Panc1 (cell line): Measurements from ENCODE around the gene KAZN. TPM values are rescaled to one million over a fixed set of nuclear protein-coding genes. Genes with fewer than 3 reads are reported as not detected.

Experiments used
- ATAC-seq: fragments of 200-7000 bp; cut with Tn5 transposase; 2 replicates; pipeline ENCODE4 v1.9.1; 2020; ENCODE audit warnings: mild to moderate bottlenecking, moderate library complexity
- BruUV-seq: library from RNA; stranded (reverse); fragments of 400-500 nt; replicated peaks from 2 replicates; lab custom pipeline; 2021; lab: Mats Ljungman, UMichigan
- CTCF ChIA-PET: fragments of 300-600 bp; sonication (Branson Sonifier 250); formaldehyde crosslinking; loops from one replicate; lab custom pipeline; 2022; ENCODE audit warnings: antibody characterized with exemption; lab: Charles Lee
- POLR2A ChIA-PET: fragments of 300-600 bp; sonication (Branson Sonifier 250); formaldehyde crosslinking; loops from one replicate; lab custom pipeline; 2022; ENCODE audit warnings: antibody characterized with exemption; lab: Charles Lee
- DNase-seq: peaks from one replicate; pipeline ENCODE4 v3.0.0-alpha.2; 2010; ENCODE audit warnings: low read depth, low spot score
- H3K27ac ChIP-seq: 2 replicates; pipeline ENCODE4 v1.5.1; 2011; ENCODE audit warnings: mild to moderate bottlenecking, low read length, inconsistent platforms
- H3K27me3 ChIP-seq: fragments of 200-500 bp; sonication (Bioruptor generic); 2 replicates; pipeline ENCODE4 v1.6.0; 2014; ENCODE audit warnings: low read length, inconsistent platforms; ENCODE audit not compliant: control insufficient read depth, insufficient read depth
- H3K36me3 ChIP-seq: fragments of 200-500 bp; sonication (Bioruptor generic); 2 replicates; pipeline ENCODE4 v1.5.1; 2014; ENCODE audit warnings: inconsistent platforms, mild to moderate bottlenecking, low read length, moderate library complexity; ENCODE audit not compliant: control insufficient read depth, insufficient read depth
- H3K4me1 ChIP-seq: 2 replicates; pipeline ENCODE4 v1.5.1; 2011; ENCODE audit warnings: inconsistent platforms, mild to moderate bottlenecking, low read length, moderate library complexity; ENCODE audit not compliant: control insufficient read depth, insufficient read depth
- H3K4me3 ChIP-seq, 2 experiments: 2 replicates each; pipeline ENCODE4 v1.5.1; 2011 to 2012; ENCODE audit warnings: low read depth in 2 of 2, low read length in 2 of 2, mild to moderate bottlenecking in 2 of 2, inconsistent platforms in 1 of 2, moderate library complexity in 1 of 2
- H3K9me3 ChIP-seq: fragments of 200-500 bp; sonication (Bioruptor generic); 2 replicates; pipeline ENCODE4 v1.5.1; 2014; ENCODE audit warnings: low read depth, mild to moderate bottlenecking, inconsistent platforms, low read length, moderate library complexity; ENCODE audit not compliant: control insufficient read depth, insufficient read depth
- POLR2AphosphoS5 ChIP-seq: IDR thresholded peaks from 2 replicates; pipeline ENCODE4 v1.6.1; 2012; ENCODE audit warnings: mild to moderate bottlenecking, low read depth, low read length, moderate library complexity
- REST ChIP-seq, 2 experiments: IDR thresholded peaks; 2 replicates each; pipeline ENCODE4 v1.6.1; 2011 to 2012; ENCODE audit warnings: low read depth in 2 of 2, control low read depth in 1 of 2, low read length in 1 of 2, mild to moderate bottlenecking in 1 of 2, moderate library complexity in 1 of 2; ENCODE audit not compliant: insufficient read depth in 1 of 2
- SIN3A ChIP-seq: IDR thresholded peaks from 2 replicates; pipeline ENCODE4 v1.6.1; 2012; ENCODE audit warnings: low read depth, mild to moderate bottlenecking, low read length, moderate library complexity, borderline replicate concordance; ENCODE audit not compliant: insufficient read depth
- TCF7L2 ChIP-seq: IDR thresholded peaks from 2 replicates; pipeline ENCODE4 v1.6.1; 2011; ENCODE audit warnings: mild to moderate bottlenecking, low read depth, low read length, inconsistent platforms
- in situ Hi-C: cut with HindIII; loops from 2 replicates; pipeline ENCODE4 v1.10.0; 2016; ENCODE audit warnings: low sequenced_read_pairs, low pct_unique_long_range_greater_than_20kb
- intact Hi-C: fragments of 100-400 bp; cut with micrococcal nuclease; formaldehyde crosslinking; loops from one replicate; pipeline ENCODE4 v1.10.0; 2022; ENCODE audit not compliant: unreplicated experiment
- total RNA-seq: library from RNA; stranded (reverse); gene quantifications from one replicate; pipeline ENCODE4 v1.2.1, GENCODE V29; 2021; ENCODE audit not compliant: unreplicated experiment
- TF ChIP-seq, protein P1 (sequence below): fragments of 450-650 bp; IDR thresholded peaks from 2 replicates; pipeline ENCODE4 v1.5.1; 2017; ENCODE audit warnings: mild to moderate bottlenecking

KAZN gene
- total RNA-seq, 1 experiment from 2014 or later: 6.6 TPM

DNA sequence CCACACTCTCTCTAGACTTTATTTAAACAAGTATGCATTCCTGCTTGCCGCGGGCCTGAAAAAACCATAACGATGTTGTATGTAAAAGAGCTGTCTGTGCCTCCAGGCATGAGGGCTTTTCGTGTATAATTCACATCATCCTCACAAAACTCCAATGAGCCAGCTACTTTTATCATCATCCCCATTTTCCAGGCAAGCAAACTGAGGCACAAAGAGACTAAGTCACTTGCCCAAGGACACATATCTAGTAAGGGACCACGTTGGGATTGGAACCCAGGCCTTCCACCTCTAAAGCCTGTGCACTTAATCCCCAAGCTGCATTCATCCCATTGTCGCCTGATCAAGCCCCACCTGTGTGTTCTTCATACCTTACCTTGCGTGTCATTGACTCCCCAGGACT is 226.9 kb downstream of the KAZN start:
- Histone ChIP-seq H3K9me3 (no peaks in the 10 kb centered on the region), H3K4me1 (no peaks in the 10 kb centered on the region), H3K27ac (no peak overlapping the region), H3K36me3 (no peaks in the 10 kb centered on the region), H3K4me3 (no peak overlapping the region), H3K27me3 (no peaks in the 10 kb centered on the region)
- intact Hi-C loops: no loop called here
- DNase-seq (no peak), ATAC-seq (no peak)
- ChIA-PET CTCF (no interaction called here), POLR2A (no interaction called here)
- in situ Hi-C loops: no loop called here
- no TSS peak for BruUV-seq
- TF ChIP-seq SIN3A (no peak), REST (IDR thresholded peaks at IDR 0.05; ENCODE audit: insufficient read depth in 1 of 2, low read depth in 2 of 2, low read length in 1 of 2) (no peak), TCF7L2 (no peak), POLR2AphosphoS5 (no peak)
- TF ChIP-seq, protein P1, sequence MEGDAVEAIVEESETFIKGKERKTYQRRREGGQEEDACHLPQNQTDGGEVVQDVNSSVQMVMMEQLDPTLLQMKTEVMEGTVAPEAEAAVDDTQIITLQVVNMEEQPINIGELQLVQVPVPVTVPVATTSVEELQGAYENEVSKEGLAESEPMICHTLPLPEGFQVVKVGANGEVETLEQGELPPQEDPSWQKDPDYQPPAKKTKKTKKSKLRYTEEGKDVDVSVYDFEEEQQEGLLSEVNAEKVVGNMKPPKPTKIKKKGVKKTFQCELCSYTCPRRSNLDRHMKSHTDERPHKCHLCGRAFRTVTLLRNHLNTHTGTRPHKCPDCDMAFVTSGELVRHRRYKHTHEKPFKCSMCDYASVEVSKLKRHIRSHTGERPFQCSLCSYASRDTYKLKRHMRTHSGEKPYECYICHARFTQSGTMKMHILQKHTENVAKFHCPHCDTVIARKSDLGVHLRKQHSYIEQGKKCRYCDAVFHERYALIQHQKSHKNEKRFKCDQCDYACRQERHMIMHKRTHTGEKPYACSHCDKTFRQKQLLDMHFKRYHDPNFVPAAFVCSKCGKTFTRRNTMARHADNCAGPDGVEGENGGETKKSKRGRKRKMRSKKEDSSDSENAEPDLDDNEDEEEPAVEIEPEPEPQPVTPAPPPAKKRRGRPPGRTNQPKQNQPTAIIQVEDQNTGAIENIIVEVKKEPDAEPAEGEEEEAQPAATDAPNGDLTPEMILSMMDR: no peak

DNA sequence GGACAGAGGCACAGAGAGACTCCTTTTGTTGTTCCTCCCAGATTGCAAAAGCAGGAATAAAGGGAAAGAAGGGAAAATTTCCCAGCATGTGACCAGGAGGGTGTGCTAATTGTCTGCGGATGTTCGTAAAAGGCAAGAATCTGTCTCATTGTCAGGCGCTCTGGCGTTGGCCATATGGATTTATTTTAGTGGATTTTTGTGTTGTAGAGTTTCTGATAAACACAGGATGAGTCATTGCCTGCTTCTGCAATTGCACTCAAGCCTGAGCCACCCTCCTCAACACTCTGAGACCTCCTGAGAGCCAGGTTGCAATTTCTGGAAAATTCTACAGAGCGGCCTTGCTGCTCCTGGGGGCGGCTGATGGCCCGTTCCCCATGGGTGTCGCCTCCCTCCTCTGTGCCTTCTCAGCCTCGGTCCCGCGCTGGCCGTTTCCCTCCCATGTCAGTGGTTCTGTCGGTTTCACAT is 227.7 kb downstream of the KAZN start:
- POLR2A ChIA-PET: no interaction called here
- in situ Hi-C loops: no loop called here

More for the DNA sequence above, 227.7 kb downstream of the KAZN start:
- CTCF ChIA-PET: no interaction called here
- Histone ChIP-seq H3K4me3 (no peak overlapping the region), H3K36me3 (no peaks in the 10 kb centered on the region), H3K9me3 (no peaks in the 10 kb centered on the region), H3K27ac (no peak overlapping the region), H3K4me1 (no peaks in the 10 kb centered on the region), H3K27me3 (no peaks in the 10 kb centered on the region)
- ATAC-seq (no peak), DNase-seq (no peak)
- intact Hi-C loops: no loop called here
- BruUV-seq: no TSS peak
- TF ChIP-seq, protein P1: no peak
- no peak for TF ChIP-seq POLR2AphosphoS5
- no peak for TF ChIP-seq TCF7L2
- no peak for TF ChIP-seq REST (IDR thresholded peaks at IDR 0.05; ENCODE audit: insufficient read depth in 1 of 2, low read depth in 2 of 2, low read length in 1 of 2)
- TF ChIP-seq SIN3A: no peak
